Testis (tissue), 2 donors: ENCODE measurements around the gene ZNF268.

Source experiments
- CTCF ChIP-seq, 3 experiments: fragments of 450-650 bp in 2 of 3; fragments of 200-600 bp in 1 of 3; sonication (generic) in 1 of 3; IDR thresholded peaks; one replicate each; pipeline ENCODE4 v1.5.1; 2016 to 2019; ENCODE audit warnings: antibody characterized with exemption in 3 of 3, mild to moderate bottlenecking in 2 of 3, moderate library complexity in 1 of 3
- POLR2A ChIP-seq: fragments of 450-650 bp; IDR thresholded peaks from one replicate; pipeline ENCODE4 v1.6.1; 2017; ENCODE audit warnings: antibody characterized with exemption, mild to moderate bottlenecking, moderate library complexity

GRCh38 chr12:133231001-133231400 is 49.7 kb downstream of the ZNF268 start:
- TF ChIP-seq POLR2A (no peak), CTCF (IDR thresholded peaks at IDR 0.05) (no peak)
